Body of pancreas (tissue), 4 donors: Measurements from ENCODE around the gene PACS1. TPM values are rescaled to one million over a fixed set of nuclear protein-coding genes. Genes with fewer than 3 reads are reported as not detected.
"Not testable (repeated sequence)": the region's sequence is repeated elsewhere in the genome, so short reads cannot be mapped to it uniquely, and the experiment has no call there.

Source experiments
- ATAC-seq: fragments of 150-250 bp; one replicate; pipeline ENCODE4 v1.9.1; 2016
- DNase-seq, 4 donors: peaks; one replicate each; pipeline ENCODE4 v3.0.0-alpha.2; 2019
- H3K27ac ChIP-seq, 4 donors: fragments of 200-600 bp; sonication (generic); 1 replicate in 3 of 4; 2 replicates in 1 of 4; pipeline versions ENCODE4 v1.5.1 to v1.6.1; 2016 to 2019; ENCODE audit warnings: mild to moderate bottlenecking in 1 of 4, mixed read lengths in 1 of 4, moderate library complexity in 1 of 4
- H3K27me3 ChIP-seq, 2 donors: fragments of 200-600 bp; sonication (generic); one replicate each; pipeline ENCODE4 v1.6.0; 2016; ENCODE audit warnings: mild to moderate bottlenecking in 1 of 2
- H3K36me3 ChIP-seq, 2 donors: fragments of 200-600 bp; sonication (generic); replicated peaks in 1 of 2; 2 replicates each; pipeline ENCODE4 v1.5.1; 2016; ENCODE audit warnings: low read depth in 2 of 2; ENCODE audit not compliant: insufficient read depth in 1 of 2
- H3K4me1 ChIP-seq: fragments of 200-600 bp; sonication (generic); one replicate; pipeline ENCODE4 v1.6.0; 2016
- H3K4me3 ChIP-seq, 2 donors: fragments of 200-600 bp; sonication (generic); 1 replicate in 1 of 2; 2 replicates in 1 of 2; pipeline ENCODE4 v1.5.1; 2016 to 2019
- H3K9me3 ChIP-seq, 3 donors: fragments of 200-600 bp; sonication (generic); 1 replicate in 2 of 3; 2 replicates in 1 of 3; pipeline ENCODE4 v1.5.1; 2016
- CTCF ChIP-seq, 7 experiments: fragments of 450-650 bp in 4 of 7; fragments of 200-600 bp in 3 of 7; sonication (generic) in 3 of 7; IDR thresholded peaks; one replicate each; pipeline ENCODE4 v1.5.1; 2016 to 2019; ENCODE audit warnings: antibody characterized with exemption in 7 of 7
- POLR2A ChIP-seq, 3 donors: fragments of 450-650 bp; IDR thresholded peaks; one replicate each; pipeline ENCODE4 v1.6.1; 2016; ENCODE audit warnings: antibody characterized with exemption in 3 of 3, mild to moderate bottlenecking in 2 of 3
- WGBS, 2 donors: methylation state at CpG; one replicate each; pipeline ENCODE4 v1.1.5; 2017; 5-methylcytosine and 5-hydroxymethylcytosine counted together
- intact Hi-C: fragments of 100-400 bp; cut with DNase I; formaldehyde crosslinking; loops from one replicate; pipeline ENCODE4 v1.15.1; 2023
- total RNA-seq, 2 donors: library from RNA; depleted of rRNA; stranded (reverse); fragments of >200 nt; gene quantifications; one replicate each; pipeline ENCODE4 v1.1.0, GENCODE V29; 2016

Gene PACS1
- total RNA-seq, 2 donors from 2014 or later, result 17.5 to 19.7 TPM

DNA sequence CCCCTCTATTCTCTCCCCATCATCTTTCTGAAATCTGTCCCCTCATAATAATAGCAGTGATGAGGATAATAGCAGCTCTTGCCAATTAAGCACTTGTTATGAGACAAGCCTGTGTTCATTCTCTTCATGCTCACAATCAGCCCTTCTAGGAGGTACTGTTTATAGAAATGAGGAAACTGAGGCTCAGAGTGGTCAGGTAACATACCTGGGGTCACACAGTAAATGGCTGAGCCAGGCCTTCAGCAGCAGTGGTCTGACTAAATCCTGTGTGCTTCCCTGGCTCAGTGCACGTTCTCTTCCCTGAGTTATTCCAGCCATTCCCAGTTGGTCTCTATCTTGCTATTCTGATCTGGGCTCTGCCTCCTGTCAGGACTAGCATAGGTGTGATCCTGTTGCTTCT is 204.1 kb downstream of the PACS1 start:
- H3K4me1 ChIP-seq, result peaks cover 23% of the 10 kb centered on the region
- H3K4me3 ChIP-seq, result no peak overlapping the region
- intact Hi-C loops, result no loop called here
- 38 to 69% methylated on average over 1 of the region's 1 CpG for WGBS, 2 donors
- DNase-seq (no peak), ATAC-seq (no peak)
- H3K36me3 ChIP-seq, result peaks cover 11 to 29% of the 10 kb centered on the region in 2 donors
- no peak overlapping the region for H3K27ac ChIP-seq
- H3K27me3 ChIP-seq, result no peaks in the 10 kb centered on the region
- H3K9me3 ChIP-seq, result no peaks in the 10 kb centered on the region
- TF ChIP-seq CTCF (IDR thresholded peaks at IDR 0.05) (no peak), POLR2A (IDR thresholded peaks at IDR 0.05) (no peak)

GRCh38 chr11:66275396-66275795 is 205.3 kb downstream of the PACS1 start:
- Histone ChIP-seq H3K36me3 (peaks cover 11 to 29% of the 10 kb centered on the region in 2 donors), H3K27ac (no peak overlapping the region), H3K4me3 (no peak overlapping the region), H3K4me1 (peaks cover 12% of the 10 kb centered on the region), H3K9me3 (no peaks in the 10 kb centered on the region), H3K27me3 (no peaks in the 10 kb centered on the region)
- 85 to 91% methylated on average over 6 to 8 of the region's 8 CpGs for WGBS, 2 donors
- intact Hi-C loops, result no loop called here
- no peak for DNase-seq
- no peak for ATAC-seq
- TF ChIP-seq CTCF (IDR thresholded peaks at IDR 0.05) (no peak), POLR2A (IDR thresholded peaks at IDR 0.05) (no peak)

DNA sequence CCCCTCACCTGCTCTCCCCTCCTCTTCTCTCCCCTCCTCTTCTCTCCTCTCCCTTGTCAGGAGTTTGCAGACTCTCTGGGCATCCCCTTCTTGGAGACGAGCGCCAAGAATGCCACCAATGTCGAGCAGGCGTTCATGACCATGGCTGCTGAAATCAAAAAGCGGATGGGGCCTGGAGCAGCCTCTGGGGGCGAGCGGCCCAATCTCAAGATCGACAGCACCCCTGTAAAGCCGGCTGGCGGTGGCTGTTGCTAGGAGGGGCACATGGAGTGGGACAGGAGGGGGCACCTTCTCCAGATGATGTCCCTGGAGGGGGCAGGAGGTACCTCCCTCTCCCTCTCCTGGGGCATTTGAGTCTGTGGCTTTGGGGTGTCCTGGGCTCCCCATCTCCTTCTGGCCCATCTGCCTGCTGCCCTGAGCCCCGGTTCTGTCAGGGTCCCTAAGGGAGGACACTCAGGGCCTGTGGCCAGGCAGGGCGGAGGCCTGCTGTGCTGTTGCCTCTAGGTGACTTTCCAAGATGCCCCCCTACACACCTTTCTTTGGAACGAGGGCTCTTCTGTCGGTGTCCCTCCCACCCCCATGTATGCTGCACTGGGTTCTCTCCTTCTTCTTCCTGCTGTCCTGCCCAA is 206.0 kb downstream of the PACS1 start:
- TF ChIP-seq POLR2A (IDR thresholded peaks at IDR 0.05) (no peak), CTCF (IDR thresholded peaks at IDR 0.05) (no peak)
- WGBS, 2 donors, result 87 to 88% methylated on average over 8 to 14 of the region's 14 CpGs
- peaks cover 11 to 29% of the 10 kb centered on the region in 2 donors for H3K36me3 ChIP-seq
- intact Hi-C loops, result no loop called here
- ATAC-seq, result no peak
- H3K27ac ChIP-seq, result no peak overlapping the region
- H3K9me3 ChIP-seq, result no peaks in the 10 kb centered on the region
- no peaks in the 10 kb centered on the region for H3K27me3 ChIP-seq
- no peak for DNase-seq
- H3K4me1 ChIP-seq, result peaks cover 9% of the 10 kb centered on the region
- H3K4me3 ChIP-seq, result no peak overlapping the region

- H3K4me3 ChIP-seq, H3K9me3 ChIP-seq, H3K27ac ChIP-seq, DNase-seq, H3K27me3 ChIP-seq, intact Hi-C loops, H3K4me1 ChIP-seq, ATAC-seq: not testable (repeated sequence)
- H3K36me3 ChIP-seq, result peaks cover 11 to 29% of the 10 kb centered on the region in 2 donors
- WGBS, 2 donors, result 79 to 89% methylated on average over 12 to 13 of the region's 13 CpGs
Measured at GRCh38 chr11:66276619-66277018, 206.5 kb downstream of the PACS1 start.

- ATAC-seq, H3K4me1 ChIP-seq, H3K9me3 ChIP-seq, DNase-seq, H3K27me3 ChIP-seq, H3K4me3 ChIP-seq, intact Hi-C loops: not testable (repeated sequence)
- WGBS, 2 donors, result 76 to 80% methylated on average over 4 of the region's 4 CpGs
- Histone ChIP-seq H3K27ac (peak overlapping the region in 1 of 4 donors; percentile 30), H3K36me3 (peaks cover 11 to 28% of the 10 kb centered on the region in 2 donors)
Measured at GRCh38 chr11:66277064-66277463, 207.0 kb downstream of the PACS1 start.
